GM21786 (cell line): ENCODE measurements around the gene CBX4.

Experiments used
- ATAC-seq: cut with Tn5 transposase; IDR thresholded peaks from one replicate; pipeline ENCODE4 v1.9.1; 2021; ENCODE audit not compliant: unreplicated experiment

Gene CBX4

GRCh38 chr17:79814127-79814973 lies 24.9 kb downstream of the CBX4 start:
- ATAC-seq, result no peak

GRCh38 chr17:79813297-79814126 lies 25.7 kb downstream of the CBX4 start:
- ATAC-seq, result no peak

DNA sequence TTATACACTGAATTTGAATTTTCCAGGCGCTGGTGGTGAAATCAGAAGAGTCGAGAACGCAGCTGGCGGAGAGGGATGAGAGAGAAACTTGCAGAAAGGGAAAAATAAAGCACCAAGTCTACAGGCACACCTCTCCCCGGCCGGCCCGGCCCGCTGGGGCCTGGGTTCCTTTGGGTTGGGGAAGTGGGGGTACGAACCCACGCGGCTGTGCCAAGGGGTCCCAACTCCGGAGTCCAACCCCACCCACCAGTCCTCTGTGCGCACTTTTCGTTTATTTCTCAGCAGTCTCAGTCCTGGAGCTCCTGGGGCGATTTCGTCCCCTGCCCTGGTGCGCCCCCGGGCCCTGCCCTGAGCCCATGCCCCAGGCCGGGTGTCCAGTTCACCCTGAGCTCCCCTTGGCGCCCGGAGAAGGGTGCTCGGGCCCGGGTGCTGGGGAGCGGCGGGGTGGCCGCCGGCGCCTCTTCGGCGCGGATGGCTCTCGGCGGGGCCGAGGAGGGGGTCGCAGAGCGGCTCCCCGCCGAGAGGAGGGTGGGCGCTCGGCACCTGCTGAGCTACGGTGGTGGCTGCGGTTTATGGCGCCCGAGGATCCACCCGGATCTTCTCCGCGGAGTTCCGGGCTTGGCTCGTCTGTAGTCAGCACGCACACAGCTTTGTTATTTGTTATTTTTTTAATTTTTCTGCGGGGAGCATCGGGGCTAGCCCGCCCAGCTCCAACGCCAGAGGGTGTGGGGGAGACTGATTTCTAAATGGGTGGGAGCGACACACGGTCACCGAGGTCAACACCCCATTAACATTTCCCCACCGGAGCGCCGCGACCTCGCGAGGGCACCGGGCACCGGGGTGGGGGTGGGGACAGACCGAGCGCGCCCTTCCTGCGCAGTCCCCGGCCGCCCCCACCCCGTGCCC lies 26.6 kb downstream of the CBX4 start:
- no peak for ATAC-seq

- no peak for ATAC-seq
These were observed 27.3 kb downstream of the CBX4 start for GRCh38 chr17:79811868-79812352.

DNA sequence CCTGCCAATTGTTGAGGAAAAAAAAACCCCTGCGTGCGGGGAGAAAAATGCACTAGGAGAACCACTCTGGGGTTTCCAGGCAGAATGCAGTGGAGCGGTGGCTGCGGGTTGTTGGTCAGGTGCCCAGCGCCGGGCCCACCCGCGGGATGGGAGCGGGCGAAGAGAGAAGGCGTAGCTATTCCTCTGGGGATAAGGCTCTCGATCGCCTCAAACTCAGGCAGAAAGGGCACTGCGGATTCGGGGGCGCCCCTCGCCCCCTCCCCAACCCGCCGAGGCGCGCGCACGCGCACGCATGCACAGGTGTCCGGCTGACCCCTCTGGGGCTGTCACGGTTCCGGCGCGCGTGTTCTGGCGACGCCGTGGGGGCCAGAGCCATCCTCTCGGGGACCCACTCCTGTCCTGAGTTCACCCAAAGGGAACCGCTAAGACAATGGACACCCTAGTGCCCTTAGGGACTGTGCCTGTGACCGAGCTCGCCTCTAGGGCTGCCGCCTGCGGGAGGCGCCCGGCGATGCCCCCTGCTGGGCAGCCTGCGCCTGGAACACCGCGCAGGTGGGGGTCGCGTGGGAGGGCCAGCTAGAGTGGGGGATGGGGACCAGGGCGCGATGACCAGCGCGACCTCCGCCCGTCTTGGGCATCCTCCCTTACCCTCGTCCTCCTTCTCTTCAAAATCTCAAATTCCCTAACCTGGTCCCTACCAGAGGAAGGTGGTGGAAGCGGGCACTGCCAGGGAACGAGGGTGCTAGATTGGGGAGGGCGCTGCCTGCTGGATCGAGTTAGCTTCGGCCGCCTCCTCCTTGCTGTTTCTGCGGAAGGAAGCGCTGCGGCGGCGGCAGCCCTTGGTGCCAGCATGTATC lies 28.0 kb downstream of the CBX4 start:
- ATAC-seq, result no peak

GRCh38 chr17:79810130-79811010 lies 28.9 kb downstream of the CBX4 start:
- ATAC-seq, result peak; percentile 63

DNA sequence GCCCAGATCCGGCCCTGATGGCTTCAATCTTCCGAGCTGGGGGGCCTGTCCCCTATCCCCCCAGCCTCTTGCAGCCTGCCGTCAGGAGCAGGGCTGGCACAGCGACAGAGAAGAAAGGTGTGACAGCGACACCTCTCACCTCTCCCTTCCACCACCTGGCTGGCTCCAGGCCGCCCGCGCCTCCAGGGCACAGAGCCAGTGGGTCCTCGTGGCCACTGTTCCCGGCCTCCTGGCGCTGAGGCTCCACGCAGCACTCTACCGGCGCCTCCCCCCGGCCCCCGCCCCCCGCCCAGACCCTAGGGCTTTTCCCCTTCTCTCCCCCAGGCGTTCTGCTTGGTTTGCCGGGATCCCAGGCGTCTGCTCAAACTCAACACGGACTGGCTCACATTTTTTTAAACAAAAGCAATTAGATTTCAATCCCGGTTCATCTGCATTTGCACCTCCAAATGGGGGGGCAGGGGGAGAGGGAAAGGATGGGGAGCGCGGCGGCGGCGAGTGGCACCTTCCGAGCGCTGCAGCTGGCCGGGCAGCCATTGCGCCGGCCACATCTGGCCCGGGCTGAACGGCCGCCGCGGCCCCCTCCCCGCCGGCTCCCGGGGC lies 29.6 kb downstream of the CBX4 start:
- ATAC-seq, result no peak

DNA sequence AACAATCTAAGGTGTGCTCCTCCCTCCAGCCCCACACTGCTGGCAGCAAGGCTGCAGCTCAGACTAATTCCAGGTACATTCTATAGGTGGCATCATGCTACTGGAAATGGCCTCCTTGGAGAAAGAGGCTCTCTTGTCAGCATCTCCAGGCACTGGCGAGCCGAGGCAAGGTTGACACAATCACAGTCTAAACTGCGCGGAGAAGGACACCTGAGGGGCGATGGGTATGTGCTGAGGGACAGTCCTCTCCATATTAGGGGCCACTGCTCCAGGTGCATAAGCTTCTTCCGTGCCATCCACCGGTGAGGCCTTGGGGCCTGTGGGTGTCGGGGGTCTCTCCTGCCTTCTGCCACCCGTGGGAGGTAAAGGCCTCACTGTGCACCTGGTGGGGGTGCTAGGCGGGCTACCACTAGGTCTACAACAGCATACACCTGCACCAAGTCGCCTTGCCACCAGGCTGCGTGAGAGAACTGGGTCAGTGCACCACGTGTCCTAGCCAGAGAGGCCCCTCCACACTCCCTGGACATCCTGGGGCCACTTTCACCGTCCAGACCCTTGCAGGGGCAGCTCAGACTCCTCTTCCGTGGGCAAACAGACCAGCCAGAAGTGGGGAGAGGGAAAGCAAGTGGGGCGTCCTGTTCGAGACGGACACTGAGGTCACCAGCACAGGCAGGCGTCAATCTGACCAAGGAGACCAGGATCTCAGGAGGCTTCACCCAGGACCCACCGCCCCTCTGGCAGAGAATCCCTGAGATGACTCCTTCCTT lies 30.3 kb downstream of the CBX4 start:
- no peak for ATAC-seq

DNA sequence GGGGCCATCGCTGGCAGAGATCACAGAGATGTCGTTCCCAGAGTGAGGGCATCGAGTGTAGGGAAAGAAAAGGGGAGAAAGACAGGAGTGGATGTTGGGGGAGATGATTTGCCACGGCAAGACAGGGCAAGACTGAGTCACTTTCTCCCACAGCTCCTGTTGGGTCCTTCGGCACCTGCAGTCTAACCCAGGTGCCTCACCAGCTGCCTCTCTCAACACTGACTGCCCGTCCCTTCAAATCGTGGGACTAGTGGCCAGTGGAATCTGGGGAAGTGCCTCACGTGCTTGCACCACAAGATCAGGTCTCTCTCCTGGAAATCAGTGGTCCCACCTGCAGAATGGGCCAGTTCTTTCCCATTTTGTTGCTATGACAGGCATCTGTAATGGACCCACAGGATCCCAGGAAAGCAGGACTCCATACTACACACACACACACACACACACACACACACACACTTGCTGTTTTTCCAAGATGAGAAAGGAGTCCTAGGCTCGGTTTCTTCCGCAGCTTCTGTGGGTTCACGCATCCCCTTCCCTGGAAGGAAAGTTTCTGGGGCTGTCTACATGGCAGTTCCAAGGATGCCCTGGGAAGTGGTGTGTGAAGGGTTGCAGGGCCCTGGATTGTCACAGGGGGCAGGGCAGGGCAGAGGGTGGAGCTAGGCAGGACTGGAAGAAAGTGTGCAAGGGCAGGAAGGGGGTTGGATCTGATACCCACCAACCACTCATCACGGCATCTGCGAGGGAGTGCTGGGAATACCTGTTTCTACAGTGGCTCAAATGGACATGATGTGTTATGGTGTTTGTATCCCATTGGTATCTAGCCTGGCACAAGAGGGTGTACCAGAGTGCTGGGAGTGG lies 32.1 kb downstream of the CBX4 start:
- no peak for ATAC-seq

- ATAC-seq, result no peak
These were observed 32.8 kb downstream of the CBX4 start for GRCh38 chr17:79806446-79806760.

DNA sequence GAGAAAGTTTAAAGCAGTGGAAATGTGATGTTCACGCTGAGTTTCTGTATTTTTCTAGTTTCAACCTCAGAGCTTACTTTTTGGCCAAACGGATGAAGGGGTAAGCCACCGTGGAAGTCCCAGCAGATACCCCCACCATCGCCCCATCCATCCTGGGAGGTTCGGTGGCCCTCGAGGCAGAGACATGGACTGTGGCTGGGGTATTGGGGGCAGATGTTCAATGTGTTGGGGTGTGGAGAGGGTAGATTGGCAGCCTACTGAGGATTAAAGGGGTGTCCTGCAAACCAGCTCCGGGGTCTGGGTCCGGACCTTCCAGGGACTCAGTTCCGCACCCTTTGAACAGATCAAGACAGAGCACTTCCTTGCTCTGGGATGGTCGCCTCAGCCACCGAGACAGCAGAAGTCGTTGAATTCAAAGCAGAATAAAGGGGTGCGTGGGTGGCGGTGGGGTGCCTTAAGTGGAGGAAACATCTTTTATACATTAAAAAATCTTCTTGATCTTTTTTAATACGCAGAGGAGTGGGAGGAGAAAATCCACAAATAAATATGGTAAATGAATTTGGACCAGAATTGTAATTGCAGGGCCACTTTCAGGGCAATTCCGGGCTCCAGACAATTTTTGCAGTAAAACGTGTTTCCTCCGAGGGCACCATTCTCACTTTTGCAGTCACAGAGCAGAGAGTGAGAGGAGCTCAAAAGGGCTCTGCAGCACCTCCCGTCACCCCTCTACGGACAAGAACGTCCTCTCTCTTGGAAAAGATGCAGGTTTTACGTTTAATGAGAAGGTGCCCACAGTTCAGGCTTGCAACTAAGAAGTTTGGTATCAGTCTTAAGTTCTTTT lies 34.2 kb downstream of the CBX4 start:
- no peak for ATAC-seq

DNA sequence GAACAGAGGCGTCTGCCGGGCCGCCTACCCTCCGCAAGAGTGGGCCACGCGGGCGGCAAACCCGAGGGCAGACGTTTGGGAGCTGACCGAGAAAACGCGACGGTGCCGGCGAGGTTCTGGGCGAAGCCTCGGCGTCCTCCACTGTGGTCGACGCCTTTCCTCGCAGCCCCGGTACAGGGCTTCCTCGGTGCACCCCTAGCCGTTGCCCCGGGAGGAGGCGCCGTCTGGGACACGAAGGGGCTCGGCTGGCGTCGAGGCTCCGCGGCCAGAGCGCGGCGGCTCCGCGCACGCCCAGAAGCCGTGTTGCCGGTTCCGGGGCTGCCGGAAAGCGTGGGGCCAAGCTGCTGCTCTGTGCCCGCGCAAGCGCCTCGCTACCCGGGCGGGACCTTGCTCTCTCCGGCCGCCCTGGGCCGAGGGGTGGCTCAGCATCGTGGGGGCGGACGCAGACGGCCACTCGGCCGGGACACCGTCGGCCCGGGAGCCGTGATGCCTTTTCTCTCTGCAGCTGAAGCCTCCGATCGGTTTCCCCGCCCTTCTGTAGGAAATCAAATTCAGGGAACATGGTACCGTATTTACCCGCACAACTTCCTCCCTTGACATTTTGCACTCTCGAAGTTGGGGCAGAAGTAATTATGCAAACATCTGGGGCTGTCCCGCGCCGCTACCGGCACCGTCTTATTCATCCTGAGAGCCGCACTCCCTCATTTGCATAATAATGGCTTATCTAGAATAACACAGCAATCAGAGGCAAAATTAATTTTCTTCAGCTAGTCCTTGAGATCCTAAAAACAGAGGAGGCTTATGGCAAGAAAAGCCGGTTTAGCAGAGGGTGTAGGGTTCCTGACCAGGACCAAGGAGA lies 35.0 kb downstream of the CBX4 start:
- peak; percentile 75 for ATAC-seq

DNA sequence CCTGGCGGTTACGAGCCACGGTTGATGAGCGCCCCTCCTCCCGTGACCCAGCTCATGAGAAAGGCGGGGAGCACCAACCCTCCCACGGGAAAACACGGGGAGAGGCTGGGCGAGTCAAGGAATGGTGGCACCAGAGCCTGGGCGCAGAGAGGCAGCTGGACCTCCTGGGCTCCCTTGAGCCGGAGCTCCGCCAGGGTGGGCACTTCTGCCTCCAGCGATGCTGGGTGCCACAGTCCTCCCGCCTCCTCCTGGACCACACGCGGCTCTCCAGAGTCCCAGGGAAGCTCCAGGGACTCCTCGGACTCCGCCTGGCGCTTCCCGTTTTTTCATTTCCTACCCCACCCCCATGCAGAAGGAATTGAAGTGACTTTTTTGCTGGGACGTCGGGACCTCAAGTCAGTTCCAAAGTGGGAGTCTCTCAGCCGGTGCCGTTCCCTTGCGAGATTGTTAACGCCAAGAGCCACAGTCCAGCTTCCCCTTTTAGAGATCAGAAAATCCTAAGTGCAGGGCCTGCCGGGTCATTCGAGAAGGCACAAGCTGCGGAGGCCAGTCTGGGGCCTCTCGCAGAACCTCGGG lies 35.7 kb downstream of the CBX4 start:
- no peak for ATAC-seq

- ATAC-seq, result no peak
These were observed 36.4 kb downstream of the CBX4 start for GRCh38 chr17:79802736-79803420.
